Measurements from ENCODE around the gene ADAMTS2.

DNA sequence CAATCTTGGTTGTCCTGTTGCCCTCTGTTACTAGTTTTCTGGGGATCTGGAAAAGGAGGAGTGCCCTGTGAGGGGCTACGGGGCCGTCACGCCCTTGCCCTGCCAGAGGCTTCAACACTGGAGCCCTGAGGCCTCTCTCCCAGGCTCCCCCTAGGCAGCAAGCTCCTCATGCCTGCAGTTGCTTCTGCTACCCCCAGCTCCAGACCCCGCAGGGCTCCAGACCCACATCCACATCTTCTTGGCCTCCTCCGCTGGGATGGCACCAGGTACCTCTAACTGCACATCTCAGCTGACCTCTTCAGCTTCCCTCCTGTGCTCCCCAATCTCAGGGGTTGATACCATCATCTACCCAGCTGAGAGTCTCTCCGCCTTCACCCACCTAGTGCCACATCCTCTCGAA, 169.1 kb downstream of the ADAMTS2 start:
- TF ChIP-seq, protein P1, sequence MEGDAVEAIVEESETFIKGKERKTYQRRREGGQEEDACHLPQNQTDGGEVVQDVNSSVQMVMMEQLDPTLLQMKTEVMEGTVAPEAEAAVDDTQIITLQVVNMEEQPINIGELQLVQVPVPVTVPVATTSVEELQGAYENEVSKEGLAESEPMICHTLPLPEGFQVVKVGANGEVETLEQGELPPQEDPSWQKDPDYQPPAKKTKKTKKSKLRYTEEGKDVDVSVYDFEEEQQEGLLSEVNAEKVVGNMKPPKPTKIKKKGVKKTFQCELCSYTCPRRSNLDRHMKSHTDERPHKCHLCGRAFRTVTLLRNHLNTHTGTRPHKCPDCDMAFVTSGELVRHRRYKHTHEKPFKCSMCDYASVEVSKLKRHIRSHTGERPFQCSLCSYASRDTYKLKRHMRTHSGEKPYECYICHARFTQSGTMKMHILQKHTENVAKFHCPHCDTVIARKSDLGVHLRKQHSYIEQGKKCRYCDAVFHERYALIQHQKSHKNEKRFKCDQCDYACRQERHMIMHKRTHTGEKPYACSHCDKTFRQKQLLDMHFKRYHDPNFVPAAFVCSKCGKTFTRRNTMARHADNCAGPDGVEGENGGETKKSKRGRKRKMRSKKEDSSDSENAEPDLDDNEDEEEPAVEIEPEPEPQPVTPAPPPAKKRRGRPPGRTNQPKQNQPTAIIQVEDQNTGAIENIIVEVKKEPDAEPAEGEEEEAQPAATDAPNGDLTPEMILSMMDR (IDR thresholded peaks at IDR 0.05): no peak
- TF ChIP-seq EP300 (IDR thresholded peaks at IDR 0.05) (no peak), POLR2A (IDR thresholded peaks at IDR 0.05) (no peak), POLR2AphosphoS5 (IDR thresholded peaks at IDR 0.05) (no peak)
